GM19025 (cell line): ENCODE results near the gene FNDC3A.
"Not testable (repeated sequence)": the region's sequence is repeated elsewhere in the genome, so short reads cannot be mapped to it uniquely, and the experiment has no call there.

Source experiments
- ATAC-seq: cut with Tn5 transposase; IDR thresholded peaks from one replicate; pipeline ENCODE4 v1.9.1; 2021; ENCODE audit warnings: mild to moderate bottlenecking, low read depth, moderate library complexity; ENCODE audit not compliant: unreplicated experiment

Gene FNDC3A

GRCh38 chr13:49071341-49071937 is 95.7 kb downstream of the FNDC3A start:
- no peak for ATAC-seq

GRCh38 chr13:49082653-49083536 is 107.2 kb downstream of the FNDC3A start:
- peak; percentile 70 for ATAC-seq

GRCh38 chr13:49084961-49085360 is 109.2 kb downstream of the FNDC3A start:
- no peak for ATAC-seq

GRCh38 chr13:49086722-49087121 is 111.0 kb downstream of the FNDC3A start:
- no peak for ATAC-seq

- no peak for ATAC-seq
Measured at GRCh38 chr13:49093376-49093775, 117.7 kb downstream of the FNDC3A start.

- no peak for ATAC-seq
Measured at GRCh38 chr13:49097374-49097773, 121.7 kb downstream of the FNDC3A start.

GRCh38 chr13:49098198-49098597 is 122.5 kb downstream of the FNDC3A start:
- ATAC-seq = no peak

GRCh38 chr13:49098771-49099512 is 123.2 kb downstream of the FNDC3A start:
- ATAC-seq = no peak

- ATAC-seq = no peak
Measured at GRCh38 chr13:49099513-49099877, 123.8 kb downstream of the FNDC3A start.

- no peak for ATAC-seq
Measured at GRCh38 chr13:49100637-49101570, 125.2 kb downstream of the FNDC3A start.

GRCh38 chr13:49108196-49108595 is 132.5 kb downstream of the FNDC3A start:
- no peak for ATAC-seq

- peak; percentile 72 for ATAC-seq
Measured at GRCh38 chr13:49110122-49110912, 134.6 kb downstream of the FNDC3A start.

- no peak for ATAC-seq
Measured at GRCh38 chr13:49110913-49111170, 135.1 kb downstream of the FNDC3A start.

- ATAC-seq = no peak
Measured at GRCh38 chr13:49112782-49113525, 137.2 kb downstream of the FNDC3A start.

- ATAC-seq = no peak
Measured at GRCh38 chr13:49113526-49114286, 138.0 kb downstream of the FNDC3A start.

GRCh38 chr13:49116873-49117272 is 141.2 kb downstream of the FNDC3A start:
- no peak for ATAC-seq

- ATAC-seq = not testable (repeated sequence)
Measured at GRCh38 chr13:49118455-49118854, 142.7 kb downstream of the FNDC3A start.

- no peak for ATAC-seq
Measured at GRCh38 chr13:49124693-49125304, 149.1 kb downstream of the FNDC3A start.
